Neuronal stem cell (in vitro differentiated cells): ENCODE results near the gene TMC4.
"Not testable (repeated sequence)": the region's sequence is repeated elsewhere in the genome, so short reads cannot be mapped to it uniquely, and the experiment has no call there.

Experiments
- DNase-seq: peaks from one replicate; pipeline ENCODE4 v3.0.0-alpha.2; 2013; ENCODE audit warnings: low spot score
- H2AFZ ChIP-seq: one replicate; pipeline ENCODE4 v1.6.1; 2013; ENCODE audit warnings: mild to moderate bottlenecking, low read length, inconsistent platforms
- H2AK5ac ChIP-seq: 2 replicates; pipeline ENCODE4 v1.6.1; 2013; ENCODE audit warnings: low read depth, mild to moderate bottlenecking, inconsistent platforms, low read length, moderate library complexity, mixed read lengths
- H2BK120ac ChIP-seq: 2 replicates; pipeline ENCODE4 v1.6.1; 2013; ENCODE audit warnings: low read depth, mild to moderate bottlenecking, inconsistent platforms, low read length, moderate library complexity, mixed read lengths
- H2BK12ac ChIP-seq: one replicate; pipeline ENCODE4 v1.6.1; 2013; ENCODE audit warnings: low read length, inconsistent platforms
- H2BK15ac ChIP-seq: 2 replicates; pipeline ENCODE4 v1.6.1; 2013; ENCODE audit warnings: mild to moderate bottlenecking, low read length, inconsistent platforms, mixed read lengths
- H2BK5ac ChIP-seq: one replicate; pipeline ENCODE4 v1.6.1; 2013; ENCODE audit warnings: inconsistent platforms, mild to moderate bottlenecking, low read length, moderate library complexity
- H3K14ac ChIP-seq: one replicate; pipeline ENCODE4 v1.6.1; 2013; ENCODE audit warnings: low read length, inconsistent platforms
- H3K18ac ChIP-seq: 2 replicates; pipeline ENCODE4 v1.6.1; 2013; ENCODE audit warnings: low read length, inconsistent platforms
- H3K23ac ChIP-seq: 2 replicates; pipeline ENCODE4 v1.6.1; 2013; ENCODE audit warnings: low read depth, mild to moderate bottlenecking, mixed read lengths, low read length, inconsistent platforms; ENCODE audit not compliant: poor library complexity
- H3K27ac ChIP-seq: replicated peaks from 3 replicates; pipeline ENCODE4 v1.5.1; 2013; ENCODE audit warnings: low read length, inconsistent platforms
- H3K27me3 ChIP-seq, 3 experiments: 2 replicates each; pipeline ENCODE4 v1.6.1; 2013; ENCODE audit warnings: low read length in 3 of 3, mild to moderate bottlenecking in 2 of 3, inconsistent platforms in 1 of 3, low read depth in 1 of 3, mixed read lengths in 1 of 3, moderate library complexity in 1 of 3; ENCODE audit not compliant: control insufficient read depth in 3 of 3, insufficient read depth in 3 of 3
- H3K36me3 ChIP-seq, 2 donors: replicated peaks in 1 of 2; 2 replicates each; pipeline ENCODE4 v1.6.1; 2013; ENCODE audit warnings: low read length in 2 of 2; ENCODE audit not compliant: control insufficient read depth in 2 of 2, insufficient read depth in 2 of 2
- H3K4ac ChIP-seq: 2 replicates; pipeline ENCODE4 v1.6.1; 2013; ENCODE audit warnings: inconsistent platforms, mild to moderate bottlenecking, low read length, moderate library complexity
- H3K4me1 ChIP-seq, 2 donors: 1 replicate in 1 of 2; 2 replicates in 1 of 2; pipeline ENCODE4 v1.6.1; 2013; ENCODE audit warnings: low read length in 2 of 2, low read depth in 1 of 2; ENCODE audit not compliant: control insufficient read depth in 2 of 2, insufficient read depth in 1 of 2
- H3K4me2 ChIP-seq: one replicate; pipeline ENCODE4 v1.6.1; 2013; ENCODE audit warnings: mild to moderate bottlenecking, low read length, inconsistent platforms; ENCODE audit not compliant: insufficient read depth, poor library complexity, severe bottlenecking
- H3K4me3 ChIP-seq, 2 donors: 2 replicates each; pipeline ENCODE4 v1.5.1; 2013; ENCODE audit warnings: low read length in 2 of 2, mild to moderate bottlenecking in 2 of 2, inconsistent platforms in 1 of 2, moderate library complexity in 1 of 2
- H3K79me1 ChIP-seq: one replicate; pipeline ENCODE4 v1.6.1; 2013; ENCODE audit warnings: low read depth, mild to moderate bottlenecking, inconsistent platforms, low read length, moderate library complexity
- H3K9ac ChIP-seq: one replicate; pipeline ENCODE4 v1.6.1; 2013; ENCODE audit warnings: mild to moderate bottlenecking, low read depth, low read length, inconsistent platforms; ENCODE audit not compliant: poor library complexity
- H3K9me3 ChIP-seq, 2 donors: replicated peaks in 1 of 2; 2 replicates each; pipeline versions ENCODE3 to v1.6.1; 2013; ENCODE audit warnings: low read length in 2 of 2, mild to moderate bottlenecking in 2 of 2, inconsistent platforms in 1 of 2, low read depth in 1 of 2, mixed read lengths in 1 of 2, moderate library complexity in 1 of 2; ENCODE audit not compliant: control insufficient read depth in 2 of 2, insufficient read depth in 1 of 2
- H4K8ac ChIP-seq: one replicate; pipeline ENCODE4 v1.6.1; 2013; ENCODE audit warnings: low read depth, mild to moderate bottlenecking, inconsistent platforms, low read length, moderate library complexity
- H4K91ac ChIP-seq: one replicate; pipeline ENCODE4 v1.6.1; 2013; ENCODE audit warnings: low read length, low read depth, mild to moderate bottlenecking, inconsistent platforms; ENCODE audit not compliant: poor library complexity
- WGBS, 2 donors: extraction: QIAGEN DNeasy Blood & Tissue Kit; methylation state at CpG; one replicate each; pipeline ENCODE4 v1.1.7; 2013; ENCODE audit warnings: missing lambda C conversion rate in 2 of 2, mixed read lengths in 1 of 2; ENCODE audit not compliant: insufficient read length in 2 of 2, insufficient replicate concordance in 1 of 2; ENCODE audit errors: extremely low coverage in 2 of 2; 5-methylcytosine and 5-hydroxymethylcytosine counted together

Gene TMC4

GRCh38 chr19:54214734-54215133 lies 41.8 kb upstream of the TMC4 start:
- not testable (repeated sequence) for H3K4me3 ChIP-seq, H3K79me1 ChIP-seq, H3K27ac ChIP-seq, H2BK5ac ChIP-seq, H3K14ac ChIP-seq, H3K23ac ChIP-seq, H2BK120ac ChIP-seq, H3K9me3 ChIP-seq, H3K27me3 ChIP-seq, H3K4ac ChIP-seq, H3K4me1 ChIP-seq, H2AFZ ChIP-seq, H4K8ac ChIP-seq, H2AK5ac ChIP-seq, H3K4me2 ChIP-seq, H4K91ac ChIP-seq, H2BK15ac ChIP-seq, H3K9ac ChIP-seq, DNase-seq, H2BK12ac ChIP-seq, H3K18ac ChIP-seq
- H3K36me3 ChIP-seq = peaks cover 3 to 13% of the 10 kb centered on the region in 2 donors
- WGBS, 2 donors = no CpG with 5 or more reads among the region's 19 CpGs

GRCh38 chr19:54214217-54214616 lies 41.3 kb upstream of the TMC4 start:
- DNase-seq, H3K9me3 ChIP-seq, H3K14ac ChIP-seq, H2BK120ac ChIP-seq, H3K18ac ChIP-seq, H3K27me3 ChIP-seq, H3K9ac ChIP-seq, H3K27ac ChIP-seq, H4K8ac ChIP-seq, H2BK12ac ChIP-seq, H3K4me1 ChIP-seq, H4K91ac ChIP-seq, H2AFZ ChIP-seq, H3K23ac ChIP-seq, H2BK15ac ChIP-seq, H2AK5ac ChIP-seq, H3K4me3 ChIP-seq, H3K79me1 ChIP-seq, H3K4me2 ChIP-seq, H2BK5ac ChIP-seq, H3K4ac ChIP-seq: not testable (repeated sequence)
- H3K36me3 ChIP-seq = peaks cover 3 to 16% of the 10 kb centered on the region in 2 donors
- no CpG with 5 or more reads among the region's 5 CpGs for WGBS, 2 donors

GRCh38 chr19:54211235-54211634 lies 38.3 kb upstream of the TMC4 start:
- Histone ChIP-seq H2BK12ac (no peak overlapping the region), H3K4ac (no peak overlapping the region), H3K36me3 (peaks cover 26 to 31% of the 10 kb centered on the region in 2 donors), H3K23ac (peak overlapping the region; percentile 10), H3K18ac (no peak overlapping the region), H2AFZ (no peak overlapping the region), H3K14ac (no peak overlapping the region), H3K4me3 (no peak overlapping the region), H3K9ac (no peak overlapping the region), H3K79me1 (peaks cover 19% of the 10 kb centered on the region), H3K4me1 (peaks cover 0 to 1% of the 10 kb centered on the region in 2 donors), H4K91ac (no peak overlapping the region), H2BK120ac (no peak overlapping the region), H2AK5ac (no peak overlapping the region), H3K27ac (peak overlapping the region; percentile 14), H2BK15ac (no peak overlapping the region), H3K4me2 (no peak overlapping the region), H3K27me3 (no peaks in the 10 kb centered on the region), H3K9me3 (peaks cover 0 to 2% of the 10 kb centered on the region in 2 donors), H4K8ac (no peak overlapping the region), H2BK5ac (peak overlapping the region; percentile 87)
- no peak for DNase-seq
- WGBS, 2 donors = no CpG with 5 or more reads among the region's 12 CpGs

- Histone ChIP-seq H3K23ac (no peak overlapping the region), H3K79me1 (peaks cover 22% of the 10 kb centered on the region), H3K4me3 (no peak overlapping the region), H3K4me1 (peaks cover 0 to 3% of the 10 kb centered on the region in 2 donors), H2BK12ac (no peak overlapping the region), H3K4me2 (no peak overlapping the region), H3K27ac (no peak overlapping the region), H3K9me3 (peaks cover 0 to 1% of the 10 kb centered on the region in 2 donors), H2BK15ac (no peak overlapping the region), H2BK5ac (no peak overlapping the region), H3K4ac (no peak overlapping the region), H2BK120ac (no peak overlapping the region), H3K36me3 (peaks cover 39 to 43% of the 10 kb centered on the region in 2 donors), H4K8ac (no peak overlapping the region), H2AFZ (no peak overlapping the region), H3K27me3 (no peaks in the 10 kb centered on the region), H3K14ac (no peak overlapping the region), H2AK5ac (no peak overlapping the region), H3K18ac (no peak overlapping the region), H4K91ac (no peak overlapping the region), H3K9ac (no peak overlapping the region)
- no CpG with 5 or more reads among the region's 10 CpGs for WGBS, 2 donors
- DNase-seq = no peak
Measured at GRCh38 chr19:54209811-54210494, 37.0 kb upstream of the TMC4 start.
